HG03039 (cell line): Measurements from ENCODE around the gene SOX10.

Experiments
- ATAC-seq: cut with Tn5 transposase; IDR thresholded peaks from one replicate; pipeline ENCODE4 v1.9.1; 2021; ENCODE audit warnings: mild to moderate bottlenecking, moderate library complexity; ENCODE audit not compliant: unreplicated experiment

The SOX10 gene

GRCh38 chr22:38016182-38017151 is 32.1 kb upstream of the SOX10 start:
- ATAC-seq: no peak

DNA sequence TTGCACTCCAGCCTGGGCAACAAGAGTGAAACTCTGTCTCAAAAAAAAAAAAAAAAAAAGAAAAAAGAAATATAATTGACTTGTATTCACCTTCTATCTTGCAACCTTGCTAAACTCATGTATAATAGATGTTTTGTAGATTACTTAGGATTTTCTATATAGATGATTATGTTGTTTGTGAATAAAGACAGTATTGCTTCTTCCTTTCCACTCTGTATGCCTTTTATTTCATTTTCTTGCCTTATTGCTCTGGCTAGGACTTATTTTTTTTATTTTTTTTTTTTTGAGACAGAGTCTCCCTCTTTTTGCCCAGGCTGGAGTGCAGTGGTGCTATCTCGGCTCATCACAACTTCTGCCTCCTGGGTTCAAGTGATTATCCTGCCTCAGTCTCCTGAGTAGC is 29.7 kb upstream of the SOX10 start:
- ATAC-seq: no peak

DNA sequence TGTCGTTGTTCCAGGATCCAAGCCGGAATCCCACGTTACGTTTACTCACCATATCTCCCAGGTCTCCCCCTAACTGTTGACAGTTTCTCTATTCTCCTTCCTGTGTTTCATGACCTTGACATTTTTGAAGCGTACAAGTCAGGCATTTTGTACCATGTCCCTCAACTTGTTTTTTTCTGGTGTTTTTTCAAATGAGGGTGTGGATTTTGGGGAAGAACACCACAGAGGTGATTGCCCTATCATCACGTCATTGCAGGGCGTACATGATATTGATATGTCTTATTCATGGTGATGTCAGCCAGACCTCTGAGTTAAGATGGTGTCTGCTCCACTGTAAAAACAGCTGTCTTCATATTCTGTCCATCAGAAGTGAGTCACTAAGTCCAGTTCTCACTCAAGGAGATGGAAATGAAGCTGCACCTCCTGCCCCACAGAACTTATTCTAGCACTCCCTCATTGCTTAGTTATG is 28.3 kb upstream of the SOX10 start:
- ATAC-seq: no peak

GRCh38 chr22:38009000-38009806 is 24.8 kb upstream of the SOX10 start:
- ATAC-seq: no peak

- ATAC-seq: no peak
These were observed 23.1 kb upstream of the SOX10 start for GRCh38 chr22:38007330-38007902.

- ATAC-seq: no peak
These were observed 22.6 kb upstream of the SOX10 start for GRCh38 chr22:38006906-38007305.

DNA sequence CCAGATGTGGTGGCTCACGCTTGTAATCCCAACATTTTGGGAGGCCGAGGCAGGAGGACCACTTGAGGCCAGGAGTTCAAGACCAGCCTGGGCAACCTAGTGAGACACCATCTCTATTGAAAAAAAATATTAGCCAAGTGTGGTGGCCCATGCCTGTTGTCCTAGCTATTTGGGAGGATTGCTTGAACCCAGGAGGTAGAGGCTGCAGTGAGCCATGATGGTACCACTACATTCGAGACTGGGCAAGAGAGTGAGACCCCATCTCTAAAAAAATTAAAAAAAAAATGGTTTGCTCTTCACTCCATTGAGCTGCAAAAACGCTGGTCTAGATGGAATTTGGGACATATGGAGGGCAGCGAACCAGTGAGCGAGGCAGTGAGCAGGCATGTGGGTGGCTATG is 21.6 kb upstream of the SOX10 start:
- ATAC-seq: no peak

DNA sequence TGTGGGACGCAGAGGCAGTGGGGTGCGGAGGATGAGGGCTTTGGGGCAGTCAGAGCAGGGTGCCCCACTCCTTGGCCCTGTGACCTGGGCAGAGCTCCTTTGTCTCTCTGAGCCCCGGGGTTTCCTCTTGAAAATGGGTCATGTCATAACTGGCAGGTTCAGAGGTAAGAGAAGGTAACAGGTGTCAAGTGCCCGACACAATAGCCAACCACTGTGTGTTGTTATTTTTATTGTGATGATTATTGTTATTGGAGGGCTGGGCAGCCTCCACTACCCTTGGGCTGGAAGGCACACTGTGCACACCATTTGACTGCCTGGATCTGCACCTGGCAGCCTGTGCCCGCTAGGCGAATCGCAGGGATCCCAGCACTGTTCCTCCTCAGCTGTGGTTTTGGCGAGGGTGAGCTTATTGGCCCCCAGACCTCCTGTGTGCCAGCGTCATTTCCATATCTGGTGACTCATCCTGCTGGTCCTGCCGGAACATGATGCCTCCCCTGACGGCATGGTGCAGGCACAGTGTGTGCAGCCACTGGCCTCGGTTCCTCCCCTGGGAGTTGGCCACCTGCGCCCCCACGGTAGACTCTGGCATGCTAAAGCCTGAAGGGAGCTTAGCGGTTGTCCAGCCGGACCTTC is 15.4 kb upstream of the SOX10 start:
- ATAC-seq: no peak

DNA sequence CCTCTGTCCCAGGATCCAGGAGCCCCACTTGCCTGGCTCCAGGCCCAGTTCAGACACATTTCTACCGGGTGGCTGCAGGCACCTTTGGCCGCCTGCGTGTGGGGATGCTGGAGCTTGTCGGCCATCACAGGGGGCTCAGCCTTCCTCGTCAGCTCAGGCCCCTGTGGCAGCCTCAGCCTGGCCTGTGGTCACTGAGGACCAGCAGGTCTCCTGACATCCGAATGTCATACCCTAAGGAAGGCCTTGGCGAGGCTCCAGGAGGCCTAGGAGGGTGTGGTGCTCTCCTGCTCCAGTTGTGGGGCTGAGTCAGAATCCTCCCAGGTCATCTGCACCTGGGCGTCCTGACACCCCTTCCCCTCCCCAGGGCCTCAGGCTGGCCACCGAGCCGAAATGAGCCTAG is 14.9 kb upstream of the SOX10 start:
- ATAC-seq: no peak

GRCh38 chr22:37998543-37998942 is 14.2 kb upstream of the SOX10 start:
- ATAC-seq: no peak

- no peak for ATAC-seq
These were observed 12.3 kb upstream of the SOX10 start for GRCh38 chr22:37996515-37997246.

DNA sequence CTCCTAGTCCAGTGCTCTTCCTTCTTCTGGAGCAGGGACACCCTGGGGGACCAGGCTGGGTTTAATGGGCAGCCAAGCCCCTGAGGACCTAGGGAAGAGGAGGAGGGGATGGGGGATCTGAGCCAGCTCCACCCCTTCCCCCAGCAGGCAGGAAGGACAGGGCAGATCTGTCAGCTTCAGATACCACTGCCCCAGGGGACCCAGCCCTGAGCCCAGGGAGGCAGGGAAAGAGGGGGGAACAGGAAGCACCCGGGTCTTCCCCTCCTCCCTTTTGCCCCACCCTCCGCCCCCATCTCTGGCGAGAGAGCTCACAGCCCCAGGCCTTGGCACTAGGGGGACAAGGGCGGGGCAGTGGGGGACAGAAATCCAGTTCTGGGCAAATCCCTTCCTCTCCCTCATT is 11.7 kb upstream of the SOX10 start:
- ATAC-seq: no peak

DNA sequence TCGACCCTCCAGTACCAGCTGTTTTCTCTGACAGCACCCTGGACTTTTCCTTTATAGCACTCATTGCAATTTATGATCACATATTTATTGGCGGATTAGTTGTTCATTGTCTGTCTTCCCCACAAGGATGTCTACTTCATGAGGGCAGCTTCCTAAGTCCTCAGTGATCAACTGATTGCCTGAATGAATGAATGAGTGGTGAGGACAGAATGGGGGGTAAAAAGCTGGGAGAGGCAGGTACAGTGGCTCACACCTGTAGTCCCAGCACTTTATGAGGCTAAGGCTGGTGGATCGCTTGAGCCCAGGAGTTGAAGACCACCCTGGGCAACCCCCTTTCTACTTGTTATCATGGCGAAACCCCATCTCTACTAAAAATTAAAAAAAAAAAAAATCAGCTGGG is 11.1 kb upstream of the SOX10 start:
- ATAC-seq: no peak

DNA sequence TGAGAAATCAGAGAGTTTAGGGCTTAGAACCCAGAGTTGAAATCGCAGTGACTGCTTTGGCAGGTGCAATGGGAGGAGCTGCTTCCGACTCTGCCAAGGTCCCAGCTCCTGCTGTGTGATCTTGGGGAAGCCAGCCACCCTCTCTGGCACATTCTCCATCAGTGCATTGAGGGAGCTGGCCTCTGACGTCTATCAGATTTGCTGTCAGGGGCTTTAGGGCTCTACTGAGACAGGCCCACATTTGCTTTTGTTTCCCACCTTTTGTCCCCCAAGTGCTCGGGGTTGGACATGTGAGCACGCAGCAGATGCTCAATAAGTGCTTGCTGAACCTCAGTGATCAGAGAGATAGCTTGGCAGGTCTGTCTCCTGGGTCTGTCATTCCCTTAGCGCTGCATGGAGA is 10.6 kb upstream of the SOX10 start:
- no peak for ATAC-seq

DNA sequence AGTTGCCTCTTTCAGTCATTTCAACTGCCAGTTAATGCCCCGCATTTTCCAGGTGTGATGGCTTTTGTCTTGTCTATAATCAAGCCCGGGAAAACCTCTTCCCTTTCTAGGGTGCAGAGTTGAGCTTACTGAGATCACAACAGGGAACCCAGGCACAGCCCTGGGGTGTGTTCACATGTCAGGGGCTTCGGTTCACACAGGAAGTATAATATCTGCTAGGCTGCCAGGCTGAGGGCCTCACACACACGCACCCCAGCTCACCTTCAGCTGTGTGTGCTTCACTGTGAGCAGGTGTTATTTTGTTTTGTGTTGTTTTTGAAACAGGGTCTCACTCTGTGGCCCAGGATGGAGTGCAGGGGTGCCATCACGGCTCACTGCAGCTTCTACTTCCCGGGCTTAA is 9.7 kb upstream of the SOX10 start:
- ATAC-seq: no peak

DNA sequence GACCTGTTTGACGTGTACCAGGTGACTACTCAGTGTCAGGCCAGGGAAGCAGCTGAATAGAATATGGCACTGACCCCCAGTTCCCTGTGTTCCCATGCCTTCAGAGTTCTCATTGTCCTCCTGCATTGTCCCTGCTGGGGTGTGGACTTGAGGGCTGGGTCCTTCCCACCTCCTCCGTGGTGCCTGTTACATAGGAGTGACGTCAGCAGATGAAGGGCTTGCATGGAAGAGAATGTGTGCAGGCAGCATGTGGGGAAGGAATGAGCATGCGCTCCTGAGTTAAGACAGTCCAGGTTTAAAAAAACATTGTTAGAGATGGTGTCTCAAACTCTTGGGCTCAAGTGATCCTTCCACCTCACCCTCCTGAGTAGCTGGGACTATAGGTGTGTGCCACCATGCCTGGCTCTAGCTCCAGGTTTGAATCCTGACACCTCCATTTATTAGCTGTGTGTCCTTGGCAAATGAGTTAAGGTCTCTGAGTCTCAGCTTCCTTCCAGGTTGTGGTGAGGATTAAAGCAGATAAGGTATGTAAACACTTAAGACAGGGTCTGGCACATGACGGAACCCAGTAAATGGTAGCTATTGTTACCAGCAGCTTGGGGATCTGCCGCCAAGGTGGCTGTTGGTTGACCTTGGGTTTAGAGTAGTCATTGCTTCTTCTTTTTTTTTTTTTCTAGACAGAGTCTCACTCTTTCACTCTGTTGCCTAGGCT is 7.5 kb upstream of the SOX10 start:
- ATAC-seq: no peak

DNA sequence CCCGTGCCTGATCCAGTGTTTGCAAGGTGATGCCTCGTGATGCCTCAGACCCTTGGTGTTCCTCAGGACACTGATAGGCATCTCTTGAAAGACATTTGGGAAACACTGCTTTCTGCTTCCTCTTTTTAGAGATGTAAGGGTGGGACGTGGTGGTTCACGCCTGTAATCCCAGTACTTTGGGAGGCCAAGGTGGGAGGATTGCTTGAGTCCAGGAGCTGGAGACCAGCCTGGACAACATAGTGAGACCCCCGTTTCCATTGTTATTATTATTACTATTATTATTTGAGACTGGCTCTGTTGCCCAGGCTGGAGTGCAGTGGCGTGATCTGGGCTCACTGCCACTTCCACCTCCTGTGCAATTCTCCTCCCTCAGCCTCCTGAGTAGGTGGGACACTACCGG is 6.5 kb upstream of the SOX10 start:
- no peak for ATAC-seq

GRCh38 chr22:37990301-37990700 is 5.9 kb upstream of the SOX10 start:
- no peak for ATAC-seq

DNA sequence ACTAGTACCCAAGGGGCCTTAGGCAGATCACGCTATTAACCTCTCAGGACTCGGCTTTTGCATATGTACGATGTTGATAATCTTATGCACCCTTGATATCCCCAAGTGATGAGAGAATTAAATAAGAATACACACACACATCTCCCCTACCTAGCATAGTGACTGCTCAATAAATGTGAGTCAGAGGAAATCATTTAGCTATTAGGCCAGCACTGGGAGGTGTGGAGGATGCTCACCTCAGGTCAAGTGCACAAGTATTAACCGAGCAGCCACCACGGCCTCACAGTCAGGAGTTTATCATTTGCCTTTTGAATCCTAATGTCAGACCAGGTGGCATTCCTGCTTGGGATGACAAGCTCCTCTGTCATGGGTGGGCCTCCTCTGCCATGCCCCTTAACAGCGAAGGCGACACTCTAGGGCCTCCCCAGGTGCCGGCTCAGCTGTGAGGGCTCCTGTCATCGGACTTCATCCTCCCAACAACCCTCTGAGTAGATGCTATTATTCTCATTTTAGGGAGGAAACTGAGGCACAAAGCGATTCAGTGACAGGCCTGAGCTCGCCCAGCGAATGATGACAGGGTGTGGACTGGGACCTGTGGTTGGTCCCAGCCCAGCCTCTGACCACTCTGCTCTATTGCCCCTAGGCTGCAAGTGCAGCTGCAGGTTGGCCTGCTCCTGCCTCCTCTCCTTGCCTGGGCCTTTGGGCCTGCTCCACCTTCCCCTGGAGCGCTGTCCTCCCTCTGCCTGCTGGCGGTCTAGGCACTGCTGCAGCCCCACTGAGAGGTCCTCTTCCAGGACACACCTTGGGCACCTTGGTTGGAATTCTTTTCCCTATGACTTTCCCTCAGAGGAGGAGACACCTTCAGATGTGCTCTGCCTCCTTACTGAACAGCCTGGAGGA is 5.0 kb upstream of the SOX10 start:
- ATAC-seq: no peak
